Neuronal stem cell (in vitro differentiated cells): ENCODE measurements around the gene APBA1.
"Not testable (repeated sequence)": the region's sequence is repeated elsewhere in the genome, so short reads cannot be mapped to it uniquely, and the experiment has no call there.

Experiments used
- DNase-seq: peaks from one replicate; pipeline ENCODE4 v3.0.0-alpha.2; 2013; ENCODE audit warnings: low spot score
- H2AFZ ChIP-seq: one replicate; pipeline ENCODE4 v1.6.1; 2013; ENCODE audit warnings: mild to moderate bottlenecking, low read length, inconsistent platforms
- H2AK5ac ChIP-seq: 2 replicates; pipeline ENCODE4 v1.6.1; 2013; ENCODE audit warnings: low read depth, mild to moderate bottlenecking, inconsistent platforms, low read length, moderate library complexity, mixed read lengths
- H2BK120ac ChIP-seq: 2 replicates; pipeline ENCODE4 v1.6.1; 2013; ENCODE audit warnings: low read depth, mild to moderate bottlenecking, inconsistent platforms, low read length, moderate library complexity, mixed read lengths
- H2BK12ac ChIP-seq: one replicate; pipeline ENCODE4 v1.6.1; 2013; ENCODE audit warnings: low read length, inconsistent platforms
- H2BK15ac ChIP-seq: 2 replicates; pipeline ENCODE4 v1.6.1; 2013; ENCODE audit warnings: mild to moderate bottlenecking, low read length, inconsistent platforms, mixed read lengths
- H2BK5ac ChIP-seq: one replicate; pipeline ENCODE4 v1.6.1; 2013; ENCODE audit warnings: inconsistent platforms, mild to moderate bottlenecking, low read length, moderate library complexity
- H3K14ac ChIP-seq: one replicate; pipeline ENCODE4 v1.6.1; 2013; ENCODE audit warnings: low read length, inconsistent platforms
- H3K18ac ChIP-seq: 2 replicates; pipeline ENCODE4 v1.6.1; 2013; ENCODE audit warnings: low read length, inconsistent platforms
- H3K23ac ChIP-seq: 2 replicates; pipeline ENCODE4 v1.6.1; 2013; ENCODE audit warnings: low read depth, mild to moderate bottlenecking, mixed read lengths, low read length, inconsistent platforms; ENCODE audit not compliant: poor library complexity
- H3K27ac ChIP-seq: replicated peaks from 3 replicates; pipeline ENCODE4 v1.5.1; 2013; ENCODE audit warnings: low read length, inconsistent platforms
- H3K27me3 ChIP-seq, 3 experiments: 2 replicates each; pipeline ENCODE4 v1.6.1; 2013; ENCODE audit warnings: low read length in 3 of 3, mild to moderate bottlenecking in 2 of 3, inconsistent platforms in 1 of 3, low read depth in 1 of 3, mixed read lengths in 1 of 3, moderate library complexity in 1 of 3; ENCODE audit not compliant: control insufficient read depth in 3 of 3, insufficient read depth in 3 of 3
- H3K36me3 ChIP-seq, 2 donors: replicated peaks in 1 of 2; 2 replicates each; pipeline ENCODE4 v1.6.1; 2013; ENCODE audit warnings: low read length in 2 of 2; ENCODE audit not compliant: control insufficient read depth in 2 of 2, insufficient read depth in 2 of 2
- H3K4ac ChIP-seq: 2 replicates; pipeline ENCODE4 v1.6.1; 2013; ENCODE audit warnings: inconsistent platforms, mild to moderate bottlenecking, low read length, moderate library complexity
- H3K4me1 ChIP-seq, 2 donors: 1 replicate in 1 of 2; 2 replicates in 1 of 2; pipeline ENCODE4 v1.6.1; 2013; ENCODE audit warnings: low read length in 2 of 2, low read depth in 1 of 2; ENCODE audit not compliant: control insufficient read depth in 2 of 2, insufficient read depth in 1 of 2
- H3K4me2 ChIP-seq: one replicate; pipeline ENCODE4 v1.6.1; 2013; ENCODE audit warnings: mild to moderate bottlenecking, low read length, inconsistent platforms; ENCODE audit not compliant: insufficient read depth, poor library complexity, severe bottlenecking
- H3K4me3 ChIP-seq, 2 donors: 2 replicates each; pipeline ENCODE4 v1.5.1; 2013; ENCODE audit warnings: low read length in 2 of 2, mild to moderate bottlenecking in 2 of 2, inconsistent platforms in 1 of 2, moderate library complexity in 1 of 2
- H3K79me1 ChIP-seq: one replicate; pipeline ENCODE4 v1.6.1; 2013; ENCODE audit warnings: low read depth, mild to moderate bottlenecking, inconsistent platforms, low read length, moderate library complexity
- H3K9ac ChIP-seq: one replicate; pipeline ENCODE4 v1.6.1; 2013; ENCODE audit warnings: mild to moderate bottlenecking, low read depth, low read length, inconsistent platforms; ENCODE audit not compliant: poor library complexity
- H3K9me3 ChIP-seq, 2 donors: replicated peaks in 1 of 2; 2 replicates each; pipeline versions ENCODE3 to v1.6.1; 2013; ENCODE audit warnings: low read length in 2 of 2, mild to moderate bottlenecking in 2 of 2, inconsistent platforms in 1 of 2, low read depth in 1 of 2, mixed read lengths in 1 of 2, moderate library complexity in 1 of 2; ENCODE audit not compliant: control insufficient read depth in 2 of 2, insufficient read depth in 1 of 2
- H4K8ac ChIP-seq: one replicate; pipeline ENCODE4 v1.6.1; 2013; ENCODE audit warnings: low read depth, mild to moderate bottlenecking, inconsistent platforms, low read length, moderate library complexity
- H4K91ac ChIP-seq: one replicate; pipeline ENCODE4 v1.6.1; 2013; ENCODE audit warnings: low read length, low read depth, mild to moderate bottlenecking, inconsistent platforms; ENCODE audit not compliant: poor library complexity
- WGBS, 2 donors: extraction: QIAGEN DNeasy Blood & Tissue Kit; methylation state at CpG; one replicate each; pipeline ENCODE4 v1.1.7; 2013; ENCODE audit warnings: missing lambda C conversion rate in 2 of 2, mixed read lengths in 1 of 2; ENCODE audit not compliant: insufficient read length in 2 of 2, insufficient replicate concordance in 1 of 2; ENCODE audit errors: extremely low coverage in 2 of 2; 5-methylcytosine and 5-hydroxymethylcytosine counted together

The APBA1 gene

GRCh38 chr9:69601698-69602097, 70.5 kb downstream of the APBA1 start:
- Histone ChIP-seq H2AFZ (no peak overlapping the region), H2AK5ac (no peak overlapping the region), H3K9me3 (no peaks in the 10 kb centered on the region), H3K27me3 (no peaks in the 10 kb centered on the region), H3K4me3 (no peak overlapping the region), H3K36me3 (no peaks in the 10 kb centered on the region), H3K27ac (no peak overlapping the region), H2BK120ac (no peak overlapping the region), H3K4ac (no peak overlapping the region), H3K18ac (no peak overlapping the region), H3K79me1 (no peaks in the 10 kb centered on the region), H4K91ac (no peak overlapping the region), H3K9ac (no peak overlapping the region), H3K4me1 (no peaks in the 10 kb centered on the region), H3K14ac (no peak overlapping the region), H2BK12ac (no peak overlapping the region), H2BK15ac (no peak overlapping the region), H2BK5ac (no peak overlapping the region), H4K8ac (no peak overlapping the region), H3K23ac (no peak overlapping the region), H3K4me2 (no peak overlapping the region)
- WGBS, 2 donors = no CpG with 5 or more reads among the region's 1 CpG
- no peak for DNase-seq

- Histone ChIP-seq H2BK5ac (no peak overlapping the region), H2AFZ (no peak overlapping the region), H3K4ac (no peak overlapping the region), H2BK120ac (no peak overlapping the region), H3K27ac (no peak overlapping the region), H3K9me3 (no peaks in the 10 kb centered on the region), H3K4me3 (no peak overlapping the region), H3K9ac (no peak overlapping the region), H3K36me3 (no peaks in the 10 kb centered on the region), H3K18ac (no peak overlapping the region), H4K8ac (no peak overlapping the region), H3K27me3 (no peaks in the 10 kb centered on the region), H3K4me2 (no peak overlapping the region), H2BK12ac (no peak overlapping the region), H2BK15ac (no peak overlapping the region), H3K4me1 (no peaks in the 10 kb centered on the region), H4K91ac (no peak overlapping the region), H3K23ac (no peak overlapping the region), H2AK5ac (no peak overlapping the region), H3K14ac (no peak overlapping the region), H3K79me1 (no peaks in the 10 kb centered on the region)
- DNase-seq = no peak
- WGBS, 2 donors = no CpG with 5 or more reads among the region's 7 CpGs
These were observed 71.7 kb downstream of the APBA1 start for GRCh38 chr9:69600314-69601047.

- Histone ChIP-seq H3K79me1 (no peaks in the 10 kb centered on the region), H2BK120ac (no peak overlapping the region), H3K4me2 (no peak overlapping the region), H2AFZ (no peak overlapping the region), H3K36me3 (no peaks in the 10 kb centered on the region), H2BK15ac (no peak overlapping the region), H3K4me3 (no peak overlapping the region), H3K4ac (no peak overlapping the region), H3K27me3 (no peaks in the 10 kb centered on the region), H2BK5ac (no peak overlapping the region), H3K18ac (no peak overlapping the region), H3K9me3 (no peaks in the 10 kb centered on the region), H2BK12ac (no peak overlapping the region), H4K91ac (no peak overlapping the region), H3K9ac (no peak overlapping the region), H4K8ac (no peak overlapping the region), H3K27ac (no peak overlapping the region), H3K23ac (no peak overlapping the region), H3K14ac (no peak overlapping the region), H2AK5ac (no peak overlapping the region), H3K4me1 (no peaks in the 10 kb centered on the region)
- DNase-seq = no peak
- WGBS, 2 donors = no CpG with 5 or more reads among the region's 8 CpGs
These were observed 72.8 kb downstream of the APBA1 start for GRCh38 chr9:69599232-69599971.

DNA sequence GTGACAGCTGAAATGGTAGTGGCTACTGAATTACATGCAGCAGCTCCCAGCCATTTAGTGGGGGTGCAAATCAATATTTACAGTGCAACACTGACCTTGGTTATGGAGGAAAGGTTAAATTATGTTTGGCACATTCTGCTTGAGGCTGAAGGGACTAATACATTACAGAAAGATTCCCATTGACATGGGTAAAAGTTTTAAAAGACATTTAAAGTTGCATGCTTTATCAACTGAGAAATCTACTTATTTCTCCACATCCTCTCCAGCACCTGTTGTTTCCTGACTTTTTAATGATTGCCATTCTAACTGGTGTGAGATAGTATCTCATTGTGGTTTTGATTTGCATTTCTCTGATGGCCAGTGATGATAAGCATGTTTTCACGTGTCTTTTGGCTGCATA, 75.3 kb downstream of the APBA1 start:
- not testable (repeated sequence) for H3K4me2 ChIP-seq, H4K8ac ChIP-seq, H4K91ac ChIP-seq, H3K27ac ChIP-seq, H2BK12ac ChIP-seq, H2BK120ac ChIP-seq, H2BK15ac ChIP-seq, H3K4ac ChIP-seq, H3K79me1 ChIP-seq, H3K36me3 ChIP-seq, H3K23ac ChIP-seq, H2AFZ ChIP-seq, H2BK5ac ChIP-seq, H3K9ac ChIP-seq, H3K14ac ChIP-seq, H3K18ac ChIP-seq, DNase-seq, H2AK5ac ChIP-seq, H3K4me3 ChIP-seq, H3K9me3 ChIP-seq, H3K4me1 ChIP-seq, H3K27me3 ChIP-seq
- no CpG with 5 or more reads among the region's 1 CpG for WGBS, 2 donors
